Lower leg skin (tissue), 4 donors: ENCODE measurements around the gene SIPA1. TPM values are rescaled to one million over a fixed set of nuclear protein-coding genes. Genes with fewer than 3 reads are reported as not detected.
"Not testable (repeated sequence)": the region's sequence is repeated elsewhere in the genome, so short reads cannot be mapped to it uniquely, and the experiment has no call there.

Experiments used
- DNase-seq, 2 donors: peaks; one replicate each; pipeline ENCODE4 v3.0.0-alpha.2; 2019; ENCODE audit warnings: low spot score in 2 of 2
- H3K4me3 ChIP-seq: fragments of 200-600 bp; sonication (generic); 2 replicates; pipeline ENCODE4 v1.5.1; 2017; ENCODE audit warnings: mild to moderate bottlenecking, low read depth; ENCODE audit not compliant: poor library complexity, severe bottlenecking
- POLR2A ChIP-seq, 2 donors: fragments of 450-650 bp; IDR thresholded peaks; one replicate each; pipeline ENCODE4 v1.6.1; 2016 to 2017; ENCODE audit warnings: antibody characterized with exemption in 2 of 2, mild to moderate bottlenecking in 1 of 2, moderate library complexity in 1 of 2
- WGBS, 2 donors: methylation state at CpG; one replicate each; pipeline ENCODE4 v1.1.5; 2018; 5-methylcytosine and 5-hydroxymethylcytosine counted together
- intact Hi-C: fragments of 100-400 bp; cut with DNase I; formaldehyde crosslinking; loops from one replicate; pipeline ENCODE4 v1.15.0; 2023; ENCODE audit warnings: low total_unique reads
- total RNA-seq, 4 donors: library from RNA; depleted of rRNA; stranded (reverse); fragments of >200 nt; gene quantifications; one replicate each; pipeline ENCODE4 v1.1.0, GENCODE V29; 2016
- TF ChIP-seq, protein P1 (sequence below), 3 donors: fragments of 450-650 bp; IDR thresholded peaks; one replicate each; pipeline ENCODE4 v1.5.1; 2016; ENCODE audit warnings: antibody characterized with exemption in 3 of 3, mild to moderate bottlenecking in 3 of 3, moderate library complexity in 2 of 3

Gene SIPA1
- total RNA-seq, 4 donors from 2014 or later: 25.3 to 34.4 (median 28.6) TPM

DNA sequence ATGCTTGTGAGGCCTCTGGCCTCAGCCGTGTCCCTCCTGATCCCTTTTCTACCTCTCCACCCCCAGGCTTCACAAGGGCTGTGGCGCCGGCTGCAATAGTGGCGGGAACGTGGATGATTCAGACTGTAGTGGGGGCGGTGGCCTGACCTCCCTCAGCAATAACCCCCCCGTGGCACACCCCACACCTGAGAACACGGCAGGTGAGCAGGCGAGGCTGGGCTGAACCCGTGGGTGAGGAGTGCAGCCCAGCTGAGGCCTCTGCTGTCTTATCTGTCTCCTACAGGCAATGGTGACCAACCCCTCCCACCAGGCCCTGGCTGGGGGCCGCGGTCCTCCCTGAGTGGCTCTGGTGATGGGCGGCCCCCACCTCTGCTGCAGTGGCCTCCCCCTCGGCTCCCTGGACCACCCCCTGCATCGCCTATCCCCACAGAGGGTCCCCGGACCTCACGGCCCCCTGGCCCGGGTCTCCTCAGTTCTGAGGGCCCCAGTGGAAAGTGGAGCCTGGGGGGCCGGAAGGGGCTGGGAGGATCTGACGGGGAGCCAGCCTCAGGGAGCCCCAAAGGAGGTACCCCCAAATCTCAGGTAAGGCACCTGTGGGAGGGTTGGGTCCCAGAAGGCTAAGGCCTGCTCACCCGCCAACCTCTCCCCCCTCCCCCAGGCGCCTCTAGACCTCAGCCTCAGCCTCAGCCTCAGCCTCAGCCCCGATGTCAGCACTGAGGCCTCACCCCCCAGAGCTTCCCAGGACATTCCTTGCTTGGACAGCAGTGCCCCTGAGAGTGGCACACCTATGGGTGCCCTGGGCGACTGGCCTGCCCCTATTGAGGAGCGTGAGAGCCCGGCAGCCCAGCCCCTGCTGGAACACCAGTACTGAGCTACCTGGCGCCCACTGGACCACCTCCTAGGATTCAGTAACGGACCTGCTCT is 1.5 kb upstream of the SIPA1 start:
- H3K4me3 ChIP-seq: no peak overlapping the region
- WGBS, 2 donors: 90 to 92% methylated on average over 21 of the region's 28 CpGs
- no peak for DNase-seq
- no peak for TF ChIP-seq POLR2A (IDR thresholded peaks at IDR 0.05)
- TF ChIP-seq, protein P1, sequence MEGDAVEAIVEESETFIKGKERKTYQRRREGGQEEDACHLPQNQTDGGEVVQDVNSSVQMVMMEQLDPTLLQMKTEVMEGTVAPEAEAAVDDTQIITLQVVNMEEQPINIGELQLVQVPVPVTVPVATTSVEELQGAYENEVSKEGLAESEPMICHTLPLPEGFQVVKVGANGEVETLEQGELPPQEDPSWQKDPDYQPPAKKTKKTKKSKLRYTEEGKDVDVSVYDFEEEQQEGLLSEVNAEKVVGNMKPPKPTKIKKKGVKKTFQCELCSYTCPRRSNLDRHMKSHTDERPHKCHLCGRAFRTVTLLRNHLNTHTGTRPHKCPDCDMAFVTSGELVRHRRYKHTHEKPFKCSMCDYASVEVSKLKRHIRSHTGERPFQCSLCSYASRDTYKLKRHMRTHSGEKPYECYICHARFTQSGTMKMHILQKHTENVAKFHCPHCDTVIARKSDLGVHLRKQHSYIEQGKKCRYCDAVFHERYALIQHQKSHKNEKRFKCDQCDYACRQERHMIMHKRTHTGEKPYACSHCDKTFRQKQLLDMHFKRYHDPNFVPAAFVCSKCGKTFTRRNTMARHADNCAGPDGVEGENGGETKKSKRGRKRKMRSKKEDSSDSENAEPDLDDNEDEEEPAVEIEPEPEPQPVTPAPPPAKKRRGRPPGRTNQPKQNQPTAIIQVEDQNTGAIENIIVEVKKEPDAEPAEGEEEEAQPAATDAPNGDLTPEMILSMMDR (IDR thresholded peaks at IDR 0.05): no peak
- intact Hi-C loops: no loop called here

DNA sequence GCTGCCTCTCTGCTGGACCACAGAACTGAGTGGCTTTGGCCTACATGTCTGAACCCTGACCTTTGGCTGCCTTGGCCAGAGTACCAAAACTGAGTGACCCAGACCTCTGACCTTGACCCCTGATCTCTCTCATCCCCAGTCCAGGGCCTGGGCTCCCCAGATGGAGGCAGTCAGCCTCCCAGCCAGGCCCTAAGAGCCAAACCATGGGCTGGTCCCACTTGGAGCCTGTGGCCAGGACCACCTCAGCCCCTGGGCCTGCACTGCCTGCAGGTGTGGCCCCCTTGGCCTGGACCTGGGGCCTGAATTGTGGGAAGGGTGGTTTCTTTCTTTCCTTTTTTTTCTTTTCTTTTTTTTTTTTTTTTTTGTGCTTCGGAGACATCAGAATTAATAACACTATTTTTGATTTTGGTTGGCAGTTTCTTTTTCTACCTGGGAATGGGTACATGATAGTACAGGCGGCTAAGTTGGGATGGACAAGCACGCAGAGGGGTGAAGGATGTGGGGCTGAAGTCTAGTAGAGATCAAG is 806 bp upstream of the SIPA1 start:
- 88 to 94% methylated on average over 3 of the region's 3 CpGs for WGBS, 2 donors
- no peak overlapping the region for H3K4me3 ChIP-seq
- DNase-seq: no peak
- TF ChIP-seq POLR2A (IDR thresholded peaks at IDR 0.05): no peak
- TF ChIP-seq, protein P1 (IDR thresholded peaks at IDR 0.05): no peak
- intact Hi-C loops: no loop called here

DNA sequence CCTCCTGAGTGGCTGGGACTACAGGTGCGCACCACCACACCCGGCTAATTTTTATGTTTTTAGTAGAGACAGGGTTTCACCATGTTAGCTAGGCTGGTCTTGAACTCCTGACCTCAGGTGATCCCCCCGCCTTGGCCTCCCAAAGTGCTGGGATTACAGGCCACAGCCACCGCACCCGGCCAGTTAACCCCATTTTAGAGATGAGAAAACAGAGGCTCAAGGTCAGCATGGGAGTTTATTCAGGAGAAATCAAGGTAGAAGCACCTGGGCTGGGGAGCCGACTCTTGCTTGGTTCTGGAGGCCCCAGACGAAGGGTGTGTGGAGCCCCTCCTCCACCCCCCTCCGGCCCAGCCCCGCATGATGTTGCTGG is 1.3 kb downstream of the SIPA1 start:
- DNase-seq, intact Hi-C loops, H3K4me3 ChIP-seq: not testable (repeated sequence)
- 92 to 94% methylated on average over 9 of the region's 9 CpGs for WGBS, 2 donors

DNA sequence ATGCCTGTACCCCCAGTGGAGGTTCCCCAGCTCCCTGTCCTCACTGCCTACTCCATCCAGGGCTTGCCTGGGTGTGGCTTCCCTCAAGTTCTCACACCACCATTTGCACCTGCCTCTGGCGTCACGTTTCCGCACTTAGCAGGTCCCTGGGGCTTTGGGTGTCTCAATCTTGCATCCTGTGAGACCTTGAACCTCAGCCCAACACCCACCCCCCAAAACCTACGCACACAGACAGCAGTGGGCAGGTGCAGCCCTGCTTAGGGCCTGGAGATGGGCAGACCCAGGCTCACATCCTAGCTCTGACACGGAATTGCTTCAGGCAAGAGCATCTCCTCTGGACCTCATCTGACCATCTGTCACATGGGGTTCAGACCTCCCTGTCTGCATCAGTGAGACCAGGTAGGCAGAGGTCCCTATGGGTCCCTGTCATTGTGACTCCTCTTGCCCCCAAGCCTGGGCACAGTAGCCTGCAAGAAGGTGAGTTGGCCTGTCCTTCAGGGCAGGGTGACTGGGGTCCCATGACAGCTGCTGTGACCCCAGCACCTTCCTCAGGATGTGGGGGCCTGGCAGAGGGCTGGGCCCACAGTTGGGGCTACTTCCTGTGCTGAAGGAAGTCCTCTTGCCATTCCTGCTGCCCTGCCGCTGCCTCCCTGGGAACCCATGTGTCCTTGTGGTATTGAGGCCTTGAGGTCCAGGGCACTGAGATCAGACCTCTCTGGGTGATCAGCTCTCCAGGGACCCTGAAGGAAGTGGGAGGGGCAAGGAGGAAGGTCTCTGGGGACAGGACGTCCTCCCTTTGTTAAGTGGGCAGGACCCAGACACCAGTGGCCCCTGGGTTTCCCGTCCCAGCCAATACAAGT is 2.0 kb downstream of the SIPA1 start:
- intact Hi-C loops: no loop called here
- no peak for TF ChIP-seq POLR2A (IDR thresholded peaks at IDR 0.05)
- TF ChIP-seq, protein P1 (IDR thresholded peaks at IDR 0.05): no peak
- 55 to 68% methylated on average over 7 to 8 of the region's 8 CpGs for WGBS, 2 donors
- no peak for DNase-seq
- H3K4me3 ChIP-seq: no peak overlapping the region

DNA sequence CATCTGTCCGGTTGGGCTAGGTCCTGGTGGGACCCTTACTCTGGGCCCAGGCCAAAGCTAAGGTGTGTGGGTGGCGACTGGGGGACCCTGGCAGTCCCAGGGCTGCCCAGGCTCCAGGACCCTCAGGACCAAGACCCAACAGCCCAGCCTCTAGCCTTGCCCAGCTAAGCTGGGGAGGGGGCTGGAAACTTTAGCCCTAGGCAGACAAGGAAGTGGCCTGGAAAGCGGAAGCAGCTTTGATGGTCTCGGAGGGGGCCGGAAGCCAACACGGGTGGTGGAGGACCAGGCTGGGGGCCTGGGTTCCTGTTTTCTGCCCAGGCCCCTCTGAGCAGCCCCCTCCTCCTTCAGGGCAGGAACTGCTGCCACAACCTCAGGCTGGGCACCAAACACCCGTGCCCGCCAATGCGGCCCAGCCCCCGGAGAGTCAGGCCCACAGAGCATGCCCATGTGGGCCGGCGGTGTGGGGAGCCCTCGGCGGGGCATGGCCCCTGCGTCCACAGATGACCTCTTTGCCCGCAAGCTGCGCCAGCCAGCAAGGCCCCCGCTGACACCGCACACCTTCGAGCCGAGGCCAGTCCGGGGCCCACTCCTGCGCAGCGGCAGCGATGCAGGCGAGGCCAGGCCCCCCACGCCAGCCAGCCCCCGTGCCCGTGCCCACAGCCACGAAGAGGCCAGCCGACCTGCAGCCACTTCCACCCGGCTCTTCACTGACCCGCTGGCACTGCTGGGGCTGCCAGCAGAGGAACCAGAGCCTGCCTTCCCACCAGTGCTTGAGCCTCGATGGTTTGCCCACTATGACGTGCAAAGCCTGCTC is 2.8 kb downstream of the SIPA1 start:
- 68 to 89% methylated on average over 24 to 30 of the region's 35 CpGs for WGBS, 2 donors
- DNase-seq: no peak
- H3K4me3 ChIP-seq: no peak overlapping the region
- intact Hi-C loops: no loop called here
- TF ChIP-seq POLR2A (IDR thresholded peaks at IDR 0.05): no peak
- TF ChIP-seq, protein P1 (IDR thresholded peaks at IDR 0.05): no peak
